Tibial nerve (tissue), 4 donors: ENCODE measurements around the gene SF3A1. TPM values are rescaled to one million over a fixed set of nuclear protein-coding genes. Genes with fewer than 3 reads are reported as not detected.
"Not testable (repeated sequence)": the region's sequence is repeated elsewhere in the genome, so short reads cannot be mapped to it uniquely, and the experiment has no call there.

ENCODE experiments used
- DNase-seq, 2 donors: peaks; one replicate each; pipeline ENCODE4 v3.0.0-alpha.2; 2019; ENCODE audit warnings: low spot score in 2 of 2
- H3K27ac ChIP-seq, 4 donors: fragments of 200-600 bp; sonication (generic) in 3 of 4; one replicate each; pipeline ENCODE4 v1.5.1; 2017 to 2019; ENCODE audit warnings: mild to moderate bottlenecking in 1 of 4
- H3K27me3 ChIP-seq, 2 donors: fragments of 200-600 bp; sonication (generic) in 1 of 2; one replicate each; pipeline versions ENCODE4 v1.5.1 to v1.6.0; 2017 to 2019
- H3K36me3 ChIP-seq, 3 donors: fragments of 200-600 bp; sonication (generic); one replicate each; pipeline ENCODE4 v1.5.1; 2018 to 2019
- H3K4me1 ChIP-seq, 4 donors: fragments of 200-600 bp; sonication (generic) in 3 of 4; one replicate each; pipeline ENCODE4 v1.5.1; 2017 to 2019
- H3K4me3 ChIP-seq, 4 donors: fragments of 200-600 bp; sonication (generic) in 3 of 4; one replicate each; pipeline ENCODE4 v1.5.1; 2017 to 2019; ENCODE audit warnings: mild to moderate bottlenecking in 1 of 4, moderate library complexity in 1 of 4
- H3K9me3 ChIP-seq, 4 donors: fragments of 200-600 bp; sonication (generic) in 3 of 4; one replicate each; pipeline ENCODE4 v1.5.1; 2017 to 2019
- EP300 ChIP-seq, 2 donors: sonication (generic); formaldehyde crosslinking; IDR thresholded peaks; one replicate each; pipeline ENCODE4 v1.6.1; 2017; ENCODE audit warnings: antibody characterized with exemption in 2 of 2, mild to moderate bottlenecking in 1 of 2
- POLR2A ChIP-seq, 2 donors: fragments of 450-650 bp; IDR thresholded peaks; one replicate each; pipeline ENCODE4 v1.6.1; 2017; ENCODE audit warnings: antibody characterized with exemption in 2 of 2, mild to moderate bottlenecking in 2 of 2, moderate library complexity in 2 of 2
- WGBS, 2 donors: methylation state at CpG; one replicate each; pipeline ENCODE4 v1.1.5; 2018; 5-methylcytosine and 5-hydroxymethylcytosine counted together
- total RNA-seq, 4 donors: library from RNA; depleted of rRNA; stranded (reverse); fragments of >200 nt; gene quantifications; one replicate each; pipeline ENCODE4 v1.1.0, GENCODE V29; 2016
- TF ChIP-seq, protein P1 (sequence below), 5 experiments: fragments of 200-600 bp in 3 of 5; fragments of 450-650 bp in 2 of 5; sonication (generic) in 3 of 5; IDR thresholded peaks; one replicate each; pipeline ENCODE4 v1.5.1; 2016 to 2019; ENCODE audit warnings: antibody characterized with exemption in 5 of 5, mild to moderate bottlenecking in 3 of 5, moderate library complexity in 2 of 5

The SF3A1 gene
- total RNA-seq, 4 donors from 2014 or later: 76.2 to 98.1 (median 91.7) TPM

DNA sequence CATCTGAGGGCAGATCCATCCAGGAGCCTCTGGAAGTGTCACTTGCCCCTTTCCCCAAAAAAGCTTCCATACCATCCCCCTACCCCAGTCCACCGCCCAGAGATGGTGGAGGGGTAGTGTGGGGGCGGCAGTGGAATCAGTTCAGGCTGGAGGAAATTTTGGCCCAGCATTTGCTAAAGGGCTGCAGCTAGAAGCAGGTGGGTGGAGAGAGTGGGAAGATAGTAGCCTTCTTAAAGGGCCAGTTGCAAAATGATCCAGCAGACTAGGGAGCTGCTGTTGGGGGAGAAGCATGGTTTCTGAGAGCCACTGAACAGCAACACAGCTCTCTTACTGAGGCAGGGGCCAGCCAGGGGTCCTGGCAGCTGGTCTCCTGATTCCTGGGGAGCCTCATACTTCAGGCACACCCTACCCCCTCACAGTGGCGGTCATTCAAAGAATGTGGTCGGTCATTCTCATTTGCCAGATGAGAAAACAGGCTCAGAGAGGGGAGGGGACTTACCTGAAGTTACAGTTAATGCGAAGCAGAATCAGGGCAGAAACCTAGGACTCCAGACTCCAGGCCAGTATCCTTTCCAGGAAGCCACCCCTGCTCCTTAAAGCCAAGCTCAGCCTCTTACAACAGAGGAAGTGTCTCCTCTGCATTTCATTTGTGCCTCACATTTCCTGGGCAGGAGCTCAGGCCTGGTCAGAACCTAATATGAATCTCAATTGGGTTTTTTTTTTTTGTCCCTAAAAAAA, 45.5 kb upstream of the SF3A1 start:
- 32 to 52% methylated on average over 5 of the region's 5 CpGs for WGBS, 2 donors
- peaks cover 0 to 7% of the 10 kb centered on the region in 2 donors for H3K27me3 ChIP-seq
- peak overlapping the region in 3 of 4 donors; percentile 27 to 79 (median 74) for H3K27ac ChIP-seq
- TF ChIP-seq POLR2A (IDR thresholded peaks at IDR 0.05): no peak
- peak in 1 of 2 donors; percentile 31 for TF ChIP-seq EP300 (IDR thresholded peaks at IDR 0.05)
- H3K4me1 ChIP-seq: peaks cover 0 to 49% (median 12%) of the 10 kb centered on the region in 4 donors
- no peak overlapping the region for H3K4me3 ChIP-seq
- peaks cover 0 to 18% (median 0%) of the 10 kb centered on the region in 3 donors for H3K36me3 ChIP-seq
- no peaks in the 10 kb centered on the region for H3K9me3 ChIP-seq
- DNase-seq: no peak

DNA sequence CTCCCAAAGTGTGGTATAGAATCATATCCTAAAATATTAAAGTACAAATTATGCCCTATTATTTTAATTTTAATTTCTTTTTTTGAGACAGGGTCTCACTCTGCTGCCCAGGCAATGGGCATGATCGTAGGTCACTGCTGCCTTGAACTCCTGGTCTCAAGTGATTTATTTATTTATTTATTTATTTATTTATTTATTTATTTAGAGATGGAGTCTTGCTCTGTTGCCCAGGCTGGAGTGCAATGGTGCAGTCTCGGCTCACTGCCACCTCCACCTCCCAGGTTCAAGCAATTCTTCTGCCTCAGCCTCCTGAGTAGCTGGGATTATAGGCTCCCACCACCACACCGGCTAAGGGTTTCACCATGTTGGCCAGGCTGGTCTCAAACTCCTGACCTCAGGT, 44.3 kb upstream of the SF3A1 start:
- Histone ChIP-seq H3K4me1 (peaks cover 0 to 52% (median 13%) of the 10 kb centered on the region in 4 donors), H3K27me3 (peaks cover 0 to 13% of the 10 kb centered on the region in 2 donors), H3K27ac (peak overlapping the region in 1 of 4 donors; percentile 79)
- not testable (repeated sequence) for H3K36me3 ChIP-seq, DNase-seq, H3K4me3 ChIP-seq, H3K9me3 ChIP-seq
- 93 to 98% methylated on average over 3 of the region's 3 CpGs for WGBS, 2 donors

DNA sequence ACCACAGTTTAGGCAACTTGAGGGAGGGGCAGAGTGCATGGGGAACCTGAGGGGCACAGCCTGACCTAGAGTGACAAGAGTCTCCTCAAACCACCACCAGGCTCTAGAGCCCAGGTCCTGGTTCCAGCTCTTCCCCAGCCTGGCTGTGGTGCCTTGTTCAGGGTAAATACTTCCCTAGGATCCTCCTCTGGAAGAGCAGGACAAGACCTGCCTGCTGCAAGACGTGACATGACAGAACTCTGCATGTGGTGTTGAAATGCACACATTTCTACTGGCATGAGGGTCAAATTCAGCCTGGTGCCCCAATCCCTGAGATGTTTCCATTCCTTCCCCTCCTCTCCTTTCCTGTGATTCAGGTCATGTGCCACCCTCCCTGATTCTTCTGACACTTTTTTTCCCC, 43.5 kb upstream of the SF3A1 start:
- no peak for TF ChIP-seq EP300 (IDR thresholded peaks at IDR 0.05)
- no peak for TF ChIP-seq POLR2A (IDR thresholded peaks at IDR 0.05)
- TF ChIP-seq, protein P1, sequence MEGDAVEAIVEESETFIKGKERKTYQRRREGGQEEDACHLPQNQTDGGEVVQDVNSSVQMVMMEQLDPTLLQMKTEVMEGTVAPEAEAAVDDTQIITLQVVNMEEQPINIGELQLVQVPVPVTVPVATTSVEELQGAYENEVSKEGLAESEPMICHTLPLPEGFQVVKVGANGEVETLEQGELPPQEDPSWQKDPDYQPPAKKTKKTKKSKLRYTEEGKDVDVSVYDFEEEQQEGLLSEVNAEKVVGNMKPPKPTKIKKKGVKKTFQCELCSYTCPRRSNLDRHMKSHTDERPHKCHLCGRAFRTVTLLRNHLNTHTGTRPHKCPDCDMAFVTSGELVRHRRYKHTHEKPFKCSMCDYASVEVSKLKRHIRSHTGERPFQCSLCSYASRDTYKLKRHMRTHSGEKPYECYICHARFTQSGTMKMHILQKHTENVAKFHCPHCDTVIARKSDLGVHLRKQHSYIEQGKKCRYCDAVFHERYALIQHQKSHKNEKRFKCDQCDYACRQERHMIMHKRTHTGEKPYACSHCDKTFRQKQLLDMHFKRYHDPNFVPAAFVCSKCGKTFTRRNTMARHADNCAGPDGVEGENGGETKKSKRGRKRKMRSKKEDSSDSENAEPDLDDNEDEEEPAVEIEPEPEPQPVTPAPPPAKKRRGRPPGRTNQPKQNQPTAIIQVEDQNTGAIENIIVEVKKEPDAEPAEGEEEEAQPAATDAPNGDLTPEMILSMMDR (IDR thresholded peaks at IDR 0.05): no peak
- Histone ChIP-seq H3K27me3 (peaks cover 0 to 13% of the 10 kb centered on the region in 2 donors), H3K27ac (peak overlapping the region in 2 of 4 donors; percentile 88 to 91), H3K36me3 (peaks cover 0 to 6% (median 0%) of the 10 kb centered on the region in 3 donors), H3K4me3 (no peak overlapping the region), H3K4me1 (peaks cover 0 to 50% (median 12%) of the 10 kb centered on the region in 4 donors), H3K9me3 (no peaks in the 10 kb centered on the region)
- 80 to 94% methylated on average over 1 of the region's 1 CpG for WGBS, 2 donors
- no peak for DNase-seq

DNA sequence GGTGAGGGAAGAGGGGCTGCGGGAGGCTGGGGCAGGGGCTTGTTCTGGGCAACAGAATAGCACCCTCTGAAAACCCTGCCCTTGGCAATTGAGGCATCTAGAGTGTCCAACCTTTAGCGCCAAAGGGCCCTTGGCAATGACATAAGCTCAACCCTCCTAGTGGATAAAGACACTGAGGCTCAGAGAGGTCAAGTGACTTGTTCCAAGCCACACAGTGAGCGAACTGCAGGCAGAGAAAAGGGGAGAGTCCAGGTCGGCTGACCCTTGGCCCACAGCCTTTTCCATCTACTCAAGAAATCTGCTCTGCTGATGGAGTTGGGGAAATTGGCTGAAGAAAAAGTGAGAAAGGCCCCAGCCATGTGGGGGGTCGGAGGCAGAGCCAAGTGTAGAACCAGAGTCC, 43.0 kb upstream of the SF3A1 start:
- no peak overlapping the region for H3K4me3 ChIP-seq
- H3K27me3 ChIP-seq: peaks cover 0 to 17% of the 10 kb centered on the region in 2 donors
- 64 to 70% methylated on average over 5 of the region's 5 CpGs for WGBS, 2 donors
- TF ChIP-seq POLR2A (IDR thresholded peaks at IDR 0.05): no peak
- no peak for TF ChIP-seq EP300 (IDR thresholded peaks at IDR 0.05)
- TF ChIP-seq, protein P1 (IDR thresholded peaks at IDR 0.05): no peak
- H3K4me1 ChIP-seq: peaks cover 0 to 50% (median 10%) of the 10 kb centered on the region in 4 donors
- DNase-seq: no peak
- peak overlapping the region in 2 of 4 donors; percentile 88 to 91 for H3K27ac ChIP-seq
- H3K36me3 ChIP-seq: peaks cover 0 to 6% (median 0%) of the 10 kb centered on the region in 3 donors
- H3K9me3 ChIP-seq: no peaks in the 10 kb centered on the region

DNA sequence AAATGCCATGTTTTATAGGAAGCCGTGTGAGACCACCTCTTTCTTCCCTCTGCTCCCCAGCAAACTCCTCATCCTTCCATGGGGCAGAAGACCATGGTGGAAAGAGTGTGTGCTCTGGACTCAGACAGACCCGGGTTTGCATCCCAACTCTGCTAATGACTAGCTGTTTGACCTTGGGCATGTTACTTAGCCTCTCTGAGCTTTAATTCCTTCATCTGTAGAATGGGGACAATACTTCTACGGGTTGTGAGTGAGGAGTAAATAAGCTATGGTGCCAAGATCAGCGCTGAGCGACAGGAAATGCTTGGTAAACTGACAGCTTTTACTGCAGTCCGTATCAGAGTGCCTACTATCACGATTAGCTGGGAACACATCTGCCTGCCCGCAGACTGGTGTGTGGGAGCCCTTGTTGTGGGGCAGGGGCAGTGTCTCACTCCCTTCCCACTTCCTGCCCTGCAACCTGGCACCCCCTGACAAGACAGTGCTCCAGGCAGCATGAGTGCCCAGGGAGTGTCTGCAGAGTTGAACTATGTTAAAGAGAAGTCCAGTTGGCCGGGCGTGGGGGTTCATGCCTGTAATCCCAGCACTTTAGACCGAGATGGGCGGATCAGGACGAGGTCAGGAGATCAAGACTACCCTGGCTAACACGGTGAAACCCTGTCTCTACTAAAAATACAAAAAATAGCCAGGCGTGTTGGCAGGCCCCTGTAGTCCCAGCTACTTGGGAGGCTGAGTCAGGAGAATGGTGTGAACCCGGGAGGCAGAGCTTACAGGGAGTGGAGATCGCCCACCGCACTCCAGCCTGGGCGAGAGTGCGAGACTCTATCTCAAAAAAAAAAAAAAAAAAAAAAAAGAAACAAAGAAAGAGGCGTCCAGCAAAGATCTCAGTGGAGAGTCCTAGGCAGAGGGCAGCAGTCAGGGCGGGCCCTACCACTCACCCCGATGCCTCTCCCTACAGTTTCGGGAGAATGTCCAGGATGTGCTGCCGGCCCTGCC, 42.3 kb upstream of the SF3A1 start:
- no peak for DNase-seq
- Histone ChIP-seq H3K27ac (peak overlapping the region in 3 of 4 donors; percentile 68 to 91 (median 88)), H3K4me3 (peak overlapping the region in 1 of 4 donors; percentile 71), H3K4me1 (peaks cover 0 to 50% (median 10%) of the 10 kb centered on the region in 4 donors), H3K36me3 (peaks cover 0 to 6% (median 0%) of the 10 kb centered on the region in 3 donors), H3K27me3 (peaks cover 0 to 18% of the 10 kb centered on the region in 2 donors), H3K9me3 (no peaks in the 10 kb centered on the region)
- WGBS, 2 donors: 34 to 39% methylated on average over 25 of the region's 25 CpGs
- TF ChIP-seq, protein P1 (IDR thresholded peaks at IDR 0.05): no peak
- TF ChIP-seq POLR2A (IDR thresholded peaks at IDR 0.05) (no peak), EP300 (IDR thresholded peaks at IDR 0.05) (no peak)
